NCI-H1930 (cell line): ENCODE data around the gene THSD4.
A peak's percentile ranks its signal among the peaks of the same experiment; 100 is the strongest.
"Not testable (repeated sequence)": the region's sequence is repeated elsewhere in the genome, so short reads cannot be mapped to it uniquely, and the experiment has no call there.

Experiments
- DNase-seq, 2 experiments: peaks; one replicate each; lab custom pipeline; 2025; lab: John Stamatoyannopoulos, UW

Gene THSD4

DNA sequence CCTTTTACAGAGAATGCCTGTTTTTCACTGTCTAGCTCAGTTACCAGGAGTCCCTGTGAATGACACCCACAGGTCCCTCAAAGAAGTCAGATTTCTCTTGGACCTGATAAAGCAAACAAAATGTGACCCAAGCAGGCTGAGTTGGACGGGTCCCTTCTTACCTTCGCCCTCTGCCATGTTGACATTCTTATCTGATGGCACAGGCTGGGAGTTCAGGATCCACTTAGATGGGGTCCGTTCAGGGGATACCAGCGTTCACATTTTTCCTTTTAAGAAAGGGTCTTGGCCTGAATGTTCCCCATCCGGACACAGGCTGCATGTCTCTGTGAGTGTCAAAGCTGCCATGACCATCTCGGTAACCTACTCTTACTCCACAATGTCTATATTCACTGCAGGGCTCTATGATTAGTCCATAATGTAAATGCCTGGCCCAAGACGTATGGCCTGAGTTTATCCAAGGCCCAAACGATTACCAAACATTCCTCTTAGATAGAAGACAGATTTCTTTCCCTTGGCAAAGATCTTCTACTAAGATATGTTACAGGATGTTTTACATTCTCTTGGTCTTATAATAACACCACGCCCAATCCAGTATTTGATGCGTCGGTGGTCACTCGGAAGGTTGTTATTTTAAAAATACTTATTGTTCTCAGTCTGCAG is 179.1 kb downstream of the THSD4 start:
- DNase-seq = no peak

DNA sequence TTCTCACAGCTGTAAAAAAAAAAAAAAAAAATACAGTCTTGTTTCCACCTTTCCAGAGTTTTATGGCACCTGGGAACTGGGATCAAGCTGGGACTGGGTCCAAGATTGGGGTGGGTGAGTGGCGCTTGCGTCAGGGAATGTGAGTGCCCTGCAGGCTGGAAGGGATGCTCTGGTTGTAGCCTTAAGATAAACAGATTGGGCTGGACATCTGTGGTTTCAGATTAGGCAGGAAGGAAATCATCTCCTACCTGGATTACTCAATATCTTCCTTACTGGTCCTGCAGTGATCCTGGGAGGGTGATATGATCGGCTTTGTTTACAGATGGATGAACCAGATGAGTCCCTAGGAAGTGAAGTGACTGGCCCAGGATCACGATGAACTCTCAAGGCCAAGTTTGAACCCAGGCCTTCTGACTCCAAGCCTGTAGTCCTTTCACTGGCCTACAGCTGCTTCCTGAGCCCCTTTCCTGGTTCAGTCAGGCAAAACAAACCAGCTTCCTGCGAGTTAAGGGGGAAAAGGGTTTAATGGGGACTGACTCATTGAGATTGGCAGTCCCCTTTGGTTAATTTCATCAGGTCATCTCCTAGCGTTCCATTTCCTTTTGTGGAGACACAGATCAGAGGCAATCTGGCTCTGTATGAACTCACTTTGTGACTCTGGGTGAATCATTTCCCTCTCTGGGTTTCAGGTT is 179.8 kb downstream of the THSD4 start:
- DNase-seq = no peak

DNA sequence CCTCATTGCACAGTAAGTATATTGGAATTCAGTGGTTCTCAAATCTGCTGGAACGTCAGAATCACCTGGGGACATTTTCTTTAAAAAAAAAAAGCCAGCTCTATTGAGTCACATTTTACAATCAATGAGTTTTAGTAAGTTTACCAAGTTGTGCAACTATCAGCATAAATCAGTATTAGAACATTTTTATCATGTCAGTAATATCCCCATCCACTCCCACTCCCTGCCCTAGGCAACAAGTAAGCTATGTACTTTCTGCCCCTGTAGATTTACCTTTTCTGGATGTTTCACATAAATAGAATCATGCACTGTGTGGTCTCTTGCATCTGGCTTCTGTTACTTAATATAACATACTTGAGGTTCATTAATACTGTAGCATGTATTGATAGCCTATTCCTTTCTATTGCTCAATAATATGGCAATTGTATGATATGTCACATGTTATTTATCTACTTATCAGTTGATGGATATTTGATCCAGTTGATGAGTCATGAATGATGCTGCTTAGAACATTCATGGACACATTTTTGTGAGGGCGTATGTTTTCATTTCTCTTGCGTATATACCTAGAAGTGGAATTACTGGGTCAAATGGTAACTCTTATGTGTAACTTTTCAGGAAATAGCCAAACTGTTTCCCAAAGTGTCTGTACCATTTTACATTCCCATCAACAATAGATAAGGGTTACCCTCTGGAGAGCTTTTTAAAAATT is 180.5 kb downstream of the THSD4 start:
- no peak for DNase-seq

GRCh38 chr15:71296315-71296679 is 181.0 kb downstream of the THSD4 start:
- no peak for DNase-seq

GRCh38 chr15:71301958-71302621 is 186.8 kb downstream of the THSD4 start:
- no peak for DNase-seq

DNA sequence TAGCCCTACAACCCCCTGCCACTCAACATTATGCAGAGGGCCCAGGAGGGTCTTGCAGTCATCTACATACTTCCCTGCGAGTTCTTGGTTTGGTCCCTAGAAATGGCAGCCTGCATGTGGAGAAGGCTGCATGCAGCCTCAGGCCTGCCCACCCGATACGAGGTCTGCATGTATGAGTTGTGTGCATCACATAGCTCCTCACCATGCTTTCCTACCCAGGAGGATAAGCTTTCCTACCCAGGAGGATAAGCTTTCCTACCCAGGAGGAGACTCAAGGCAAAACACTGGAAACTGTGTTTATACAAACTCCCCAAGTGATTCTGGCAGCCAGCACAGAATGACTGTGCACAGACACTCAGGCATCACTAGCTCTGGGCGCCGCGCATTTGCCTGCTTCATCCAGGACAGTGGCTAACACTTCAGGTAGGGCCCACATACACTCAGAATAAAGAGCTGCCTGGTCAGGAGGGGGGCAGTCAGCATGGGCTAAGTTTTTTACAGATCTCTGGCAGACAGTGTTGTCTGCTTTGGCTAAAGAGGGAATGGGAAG is 187.7 kb downstream of the THSD4 start:
- no peak for DNase-seq

DNA sequence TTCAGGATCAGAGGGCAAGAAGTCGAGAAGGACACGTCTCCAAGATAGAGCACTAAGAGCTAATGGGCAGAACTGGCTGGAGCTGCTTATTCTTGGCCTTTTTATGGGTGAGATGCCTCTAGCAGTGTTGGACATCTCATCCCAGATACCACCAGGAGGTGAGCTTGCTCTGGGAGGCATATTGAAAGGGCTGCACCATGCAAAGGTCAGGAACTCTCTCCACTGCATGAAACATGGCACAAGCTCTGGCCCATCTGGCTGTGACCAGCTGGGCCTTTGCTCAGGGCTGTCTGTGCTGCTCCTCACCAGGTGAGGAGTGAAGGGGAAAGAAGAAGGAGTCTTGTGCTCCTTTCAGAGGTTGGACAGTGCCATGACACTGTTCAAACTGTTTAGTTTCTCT is 188.7 kb downstream of the THSD4 start:
- DNase-seq = no peak

DNA sequence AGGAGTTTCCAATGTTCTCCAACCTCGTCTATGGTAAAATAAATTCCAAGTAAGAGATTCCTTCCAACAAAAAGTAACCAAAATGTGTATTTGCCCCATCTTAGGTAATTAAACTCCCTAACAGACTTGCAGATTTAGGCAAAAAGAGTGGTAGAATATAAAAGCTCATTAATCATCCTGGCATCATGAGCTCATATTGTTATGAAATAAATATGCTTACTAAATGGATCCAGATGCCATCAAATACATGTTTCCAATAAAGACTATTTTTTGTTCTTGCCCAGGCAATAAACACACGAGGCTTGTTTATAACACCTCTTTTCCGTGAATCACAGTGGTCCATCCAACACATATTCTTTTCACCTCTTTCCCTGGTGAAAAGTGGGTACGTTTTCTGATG is 189.4 kb downstream of the THSD4 start:
- DNase-seq = no peak

DNA sequence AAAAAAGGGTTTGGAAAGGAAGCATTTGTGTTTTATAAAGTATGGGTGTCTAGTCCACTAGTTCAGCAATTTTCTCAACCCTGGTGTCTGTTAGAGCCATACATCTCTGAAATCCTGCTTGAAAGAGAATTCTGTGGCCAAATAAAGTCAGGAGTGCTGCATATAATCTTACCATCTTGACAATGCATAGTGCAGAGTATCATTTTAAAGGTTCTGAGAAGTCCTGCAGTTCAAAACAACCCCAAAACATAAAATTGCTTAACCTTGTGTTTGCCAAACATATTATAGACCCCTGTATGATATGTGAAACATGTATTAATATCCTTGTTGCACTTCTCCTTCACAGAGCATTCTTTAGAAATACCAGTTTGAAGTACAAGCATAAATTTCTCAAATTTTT is 191.3 kb downstream of the THSD4 start:
- DNase-seq = no peak

DNA sequence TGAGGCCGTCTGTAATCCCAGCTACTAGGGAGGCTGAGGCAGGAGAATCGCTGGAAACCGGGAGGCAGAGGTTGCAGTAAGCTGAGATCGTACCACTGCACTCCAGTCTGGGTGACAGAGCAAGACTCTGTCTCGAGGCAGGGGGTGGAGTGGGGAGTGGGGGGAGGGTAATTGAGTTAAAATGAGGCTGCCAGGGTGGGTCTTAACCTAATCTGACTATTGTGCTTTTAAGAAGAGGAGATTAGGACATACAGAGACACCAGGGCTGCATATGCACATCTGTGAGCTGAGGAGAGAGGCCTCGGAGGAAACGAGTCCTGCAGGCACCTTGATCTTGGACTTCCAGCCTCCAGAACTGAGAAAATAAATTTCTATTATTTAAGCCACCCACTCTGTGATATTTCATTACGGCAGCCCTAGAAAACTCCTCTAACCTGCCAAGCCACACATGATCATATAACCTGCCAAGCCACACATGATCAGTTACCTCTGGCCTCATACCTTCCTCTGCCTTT is 197.0 kb downstream of the THSD4 start:
- no peak for DNase-seq

DNA sequence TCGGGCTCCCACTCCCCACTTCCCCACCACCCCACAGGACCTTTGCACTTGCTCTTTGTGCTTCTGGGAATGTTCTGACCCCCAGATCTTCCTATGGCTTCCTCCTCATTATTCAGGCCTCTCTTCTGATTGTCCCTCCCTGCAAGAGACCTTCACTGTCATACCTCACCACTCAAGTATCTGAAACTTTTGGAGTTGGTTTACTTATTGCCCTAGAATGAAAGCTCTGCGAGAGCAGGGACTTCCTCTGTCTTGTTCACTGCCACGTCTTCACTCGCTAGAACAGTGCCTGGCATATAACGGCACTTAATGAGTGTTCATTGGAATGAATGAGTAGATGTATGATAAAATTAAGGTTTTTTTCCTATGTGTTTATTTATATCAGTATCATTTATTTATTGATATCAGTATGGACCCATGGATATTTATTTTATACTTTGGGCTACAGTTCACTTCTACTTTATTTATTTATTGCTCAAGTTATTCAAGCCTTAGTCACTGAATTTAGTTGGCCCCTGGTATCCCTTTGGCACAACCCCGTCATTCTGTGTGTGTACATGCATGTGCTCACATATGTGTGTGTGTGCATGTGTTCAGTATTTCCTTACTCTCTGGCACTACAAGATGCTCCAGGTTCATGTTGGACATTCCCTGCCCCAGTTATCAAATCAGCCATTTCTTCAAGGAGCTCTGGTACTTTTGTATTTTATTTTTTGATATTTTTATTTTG is 197.6 kb downstream of the THSD4 start:
- no peak for DNase-seq

GRCh38 chr15:71313806-71314205 is 198.5 kb downstream of the THSD4 start:
- DNase-seq = peak in 1 of 2 experiments; percentile 1

DNA sequence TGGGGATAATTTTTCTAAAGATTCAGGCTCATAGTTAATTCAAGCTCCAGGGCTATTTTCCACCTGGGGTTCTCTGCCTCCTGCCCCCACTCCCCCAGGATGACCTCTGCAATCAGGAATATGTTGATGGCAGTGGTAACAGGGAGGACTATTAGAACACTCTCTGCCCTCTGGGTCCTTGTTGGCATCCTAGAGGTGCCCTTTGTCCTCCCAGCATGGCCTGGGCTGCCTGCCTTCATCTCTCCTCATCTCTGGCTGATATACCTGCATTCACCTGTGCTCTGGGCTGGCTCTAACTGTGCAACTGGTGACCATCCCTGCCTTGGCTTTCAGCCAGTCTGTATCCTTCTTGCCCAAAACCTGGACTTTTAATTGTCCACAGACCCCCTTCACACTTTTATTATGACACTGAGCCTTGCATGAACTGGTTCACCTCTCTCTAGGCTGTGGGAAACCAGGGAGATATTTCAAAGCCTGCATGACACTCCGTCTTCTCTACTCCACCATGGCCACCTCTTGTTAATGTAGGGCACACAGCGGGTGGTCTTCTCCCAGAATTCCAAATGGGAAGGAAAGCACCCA is 199.8 kb downstream of the THSD4 start:
- DNase-seq = no peak

- no peak for DNase-seq
Measured at GRCh38 chr15:71316911-71317310, 201.6 kb downstream of the THSD4 start.

DNA sequence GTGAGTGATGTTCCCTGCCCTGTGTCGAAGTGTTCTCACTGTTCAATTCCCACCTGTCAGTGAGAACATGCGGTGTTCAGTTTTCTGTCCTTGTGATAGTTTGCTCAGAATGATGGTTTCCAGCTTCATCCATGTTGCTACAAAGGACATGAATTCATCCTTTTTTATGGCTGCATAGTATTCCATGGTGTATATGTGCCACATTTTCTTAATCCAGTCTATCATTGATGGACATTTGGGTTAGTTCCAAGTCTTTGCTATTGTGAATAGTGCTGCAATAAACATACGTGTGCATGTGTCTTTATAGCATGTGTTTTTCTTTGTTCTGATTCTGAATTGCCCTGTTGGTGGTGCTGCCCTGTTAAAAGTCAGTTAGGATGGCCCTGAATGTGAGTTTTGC is 204.2 kb downstream of the THSD4 start:
- not testable (repeated sequence) for DNase-seq

DNA sequence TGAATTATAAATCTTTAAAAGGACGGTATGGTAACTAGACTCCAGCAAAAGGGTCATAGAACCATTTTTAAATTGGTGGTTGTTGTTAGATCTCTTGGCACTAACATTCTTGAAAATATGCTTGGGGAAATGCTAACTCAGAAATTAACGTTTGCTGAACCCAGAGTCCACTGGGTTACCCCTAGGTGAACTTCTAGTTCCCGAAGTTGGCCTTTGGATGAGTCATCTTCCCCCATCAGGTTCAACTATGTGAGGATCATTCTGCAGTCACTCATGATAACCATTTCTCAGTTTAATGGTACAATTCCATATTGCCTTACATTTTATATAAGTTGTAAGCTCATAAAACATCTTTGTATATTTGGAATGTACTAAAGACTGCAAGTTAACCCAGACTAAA is 204.7 kb downstream of the THSD4 start:
- DNase-seq = no peak

- no peak for DNase-seq
Measured at GRCh38 chr15:71323082-71323481, 207.8 kb downstream of the THSD4 start.

- DNase-seq = no peak
Measured at GRCh38 chr15:71323584-71323983, 208.3 kb downstream of the THSD4 start.

DNA sequence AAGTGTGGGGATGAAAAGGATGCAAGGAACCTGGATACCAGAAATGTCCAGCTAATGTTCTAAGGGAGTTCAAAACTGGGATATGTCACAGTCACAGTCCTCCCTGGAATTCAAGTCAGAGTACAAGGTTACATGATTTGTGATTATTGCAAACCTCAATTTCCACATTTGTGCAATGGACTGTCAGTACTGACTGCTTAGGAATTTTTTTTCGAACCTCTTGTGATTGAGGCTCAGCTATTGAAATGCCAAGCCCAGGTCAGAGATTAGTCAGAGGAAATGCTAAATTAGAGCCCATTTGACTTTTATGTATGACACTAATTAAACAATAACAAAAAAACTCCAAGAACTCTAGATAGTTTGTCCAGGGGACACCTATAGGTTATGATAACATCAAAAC is 210.2 kb downstream of the THSD4 start:
- no peak for DNase-seq

GRCh38 chr15:71328453-71328852 is 213.2 kb downstream of the THSD4 start:
- no peak for DNase-seq

GRCh38 chr15:71329041-71329440 is 213.8 kb downstream of the THSD4 start:
- DNase-seq = no peak
